IPS DF 6.9 (cell line): ENCODE data around the gene MED29.
"Not testable (repeated sequence)": the region's sequence is repeated elsewhere in the genome, so short reads cannot be mapped to it uniquely, and the experiment has no call there.

Source experiments
- DNase-seq: peaks from one replicate; pipeline ENCODE4 v3.0.0-alpha.2; 2013; ENCODE audit warnings: low read depth, low spot score
- H3K27ac ChIP-seq: one replicate; pipeline ENCODE4 v1.5.1; 2013; ENCODE audit warnings: low read length, control low read depth
- H3K27me3 ChIP-seq: 2 replicates; pipeline ENCODE4 v1.6.1; 2013; ENCODE audit warnings: mild to moderate bottlenecking, low read length; ENCODE audit not compliant: control insufficient read depth, insufficient read depth
- H3K36me3 ChIP-seq: 2 replicates; pipeline ENCODE4 v1.6.1; 2013; ENCODE audit warnings: low read length; ENCODE audit not compliant: control insufficient read depth, insufficient read depth
- H3K4me1 ChIP-seq: 2 replicates; pipeline ENCODE4 v1.6.1; 2013; ENCODE audit warnings: low read length; ENCODE audit not compliant: control insufficient read depth, insufficient read depth
- H3K4me3 ChIP-seq: 2 replicates; pipeline ENCODE4 v1.5.1; 2013; ENCODE audit warnings: mild to moderate bottlenecking, low read length
- H3K9me3 ChIP-seq: 2 replicates; pipeline ENCODE4 v1.6.1; 2013; ENCODE audit warnings: low read length, inconsistent platforms; ENCODE audit not compliant: control insufficient read depth, insufficient read depth
- WGBS: extraction: QIAGEN DNeasy Blood & Tissue Kit; methylation state at CpG from one replicate; pipeline ENCODE4 v1.1.7; 2013; ENCODE audit warnings: mixed read lengths, missing lambda C conversion rate; ENCODE audit not compliant: insufficient read length, insufficient coverage; 5-methylcytosine and 5-hydroxymethylcytosine counted together

Gene MED29

DNA sequence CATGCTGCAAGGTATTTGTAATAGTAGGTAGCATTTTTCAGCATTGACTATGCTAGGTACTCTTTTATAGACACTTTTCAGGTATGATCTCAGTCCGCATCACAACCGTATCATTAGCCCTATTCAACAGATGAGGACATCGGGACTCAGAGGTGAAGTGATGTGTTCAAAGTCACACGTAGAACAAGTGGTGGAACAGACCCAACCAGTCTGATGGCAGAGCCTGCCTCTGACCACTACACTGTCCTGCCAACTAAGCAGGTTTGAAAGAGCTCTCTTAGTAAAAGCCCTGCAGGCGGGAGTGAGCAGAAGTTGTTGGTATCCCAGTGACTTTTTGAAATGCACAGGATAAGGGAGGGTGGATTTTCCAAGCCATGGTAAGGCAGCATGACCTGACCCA lies 20.4 kb upstream of the MED29 start:
- Histone ChIP-seq H3K4me3 (no peak overlapping the region), H3K27me3 (no peaks in the 10 kb centered on the region), H3K36me3 (peaks cover 16% of the 10 kb centered on the region), H3K9me3 (no peaks in the 10 kb centered on the region), H3K4me1 (no peaks in the 10 kb centered on the region), H3K27ac (no peak overlapping the region)
- no CpG with 5 or more reads among the region's 5 CpGs for WGBS
- DNase-seq = no peak

DNA sequence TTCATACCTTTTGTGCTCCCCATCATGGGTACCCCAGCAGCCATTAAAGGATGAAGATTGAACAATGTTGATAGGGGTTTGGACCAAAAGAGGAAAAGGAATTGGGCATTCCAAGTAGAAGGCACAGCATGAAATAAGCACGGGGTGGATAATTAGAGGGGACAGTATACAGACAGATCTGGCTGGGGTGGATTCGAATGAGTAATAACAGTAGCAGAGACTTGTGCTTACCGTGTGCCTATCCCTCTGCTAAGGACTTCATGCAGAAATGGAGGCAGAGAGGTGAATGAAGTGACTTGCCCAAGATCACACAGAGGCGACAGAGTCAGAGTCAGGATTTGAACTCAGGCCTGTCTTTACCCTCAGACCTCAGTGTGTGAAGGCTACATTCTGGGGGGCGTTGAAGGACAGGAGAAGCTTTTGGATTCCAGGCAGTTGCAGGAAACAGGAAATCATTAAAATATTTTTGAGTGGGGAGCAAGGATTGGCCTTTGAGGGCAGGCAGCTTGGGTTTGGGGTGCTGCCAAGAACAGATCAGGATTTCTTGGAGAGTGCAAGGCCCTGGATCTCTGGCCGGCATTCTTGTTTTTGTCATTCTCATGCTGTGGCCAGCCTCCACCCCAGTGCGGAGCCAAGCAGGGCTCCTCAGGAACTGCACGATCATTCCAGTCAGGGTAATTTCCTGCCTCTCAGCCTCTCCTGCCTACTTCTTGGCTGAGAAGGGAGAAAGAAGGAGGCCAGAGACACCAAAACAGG lies 19.0 kb upstream of the MED29 start:
- Histone ChIP-seq H3K4me1 (no peaks in the 10 kb centered on the region), H3K36me3 (peaks cover 27% of the 10 kb centered on the region), H3K9me3 (no peaks in the 10 kb centered on the region), H3K4me3 (no peak overlapping the region), H3K27me3 (no peaks in the 10 kb centered on the region), H3K27ac (no peak overlapping the region)
- no CpG with 5 or more reads among the region's 8 CpGs for WGBS
- no peak for DNase-seq

DNA sequence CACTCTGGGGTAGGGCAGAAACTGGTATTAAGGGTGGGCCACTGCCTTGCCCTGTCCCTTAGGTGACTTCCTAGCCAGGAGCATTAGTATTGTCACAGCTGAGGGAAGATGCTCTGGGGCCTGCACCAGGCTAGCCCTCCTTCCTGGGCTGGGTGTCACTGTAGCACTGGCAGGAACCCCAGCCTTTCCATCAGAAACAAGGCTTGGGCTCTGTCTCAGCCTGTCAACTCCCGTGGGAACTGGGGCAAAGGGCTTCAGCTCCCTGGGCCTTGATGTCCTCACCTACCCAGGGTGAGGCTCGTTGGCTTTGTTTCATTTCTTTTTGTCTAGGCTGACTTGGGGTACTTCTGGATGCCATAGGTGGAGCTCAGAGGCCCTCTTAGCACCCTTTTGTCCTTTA lies 18.2 kb upstream of the MED29 start:
- no peaks in the 10 kb centered on the region for H3K9me3 ChIP-seq
- no peak overlapping the region for H3K4me3 ChIP-seq
- WGBS = no CpG with 5 or more reads among the region's 2 CpGs
- no peak overlapping the region for H3K27ac ChIP-seq
- H3K36me3 ChIP-seq = peaks cover 34% of the 10 kb centered on the region
- no peak for DNase-seq
- H3K4me1 ChIP-seq = no peaks in the 10 kb centered on the region
- H3K27me3 ChIP-seq = no peaks in the 10 kb centered on the region

DNA sequence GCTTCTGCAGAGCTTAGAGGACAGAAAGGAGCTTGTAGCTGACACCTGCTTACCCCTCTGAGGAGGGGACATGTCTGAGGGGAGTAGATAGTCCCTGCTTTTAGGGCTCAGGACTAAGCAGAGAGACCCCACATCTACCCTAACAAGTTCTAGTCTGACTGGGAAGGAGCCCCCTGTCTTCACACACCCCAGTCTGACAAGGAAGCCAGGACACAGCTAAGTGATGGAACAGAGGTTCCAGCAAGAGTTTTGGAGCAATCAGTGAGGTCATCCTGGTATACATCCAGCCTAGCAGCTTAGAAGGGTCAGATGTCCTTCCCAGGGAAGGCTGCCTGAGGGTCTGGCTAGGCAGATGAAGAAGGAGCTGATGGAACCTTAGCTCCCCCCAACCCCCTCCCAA lies 15.2 kb upstream of the MED29 start:
- DNase-seq = no peak
- Histone ChIP-seq H3K4me1 (no peaks in the 10 kb centered on the region), H3K9me3 (no peaks in the 10 kb centered on the region), H3K4me3 (no peak overlapping the region), H3K27me3 (no peaks in the 10 kb centered on the region), H3K36me3 (peaks cover 50% of the 10 kb centered on the region), H3K27ac (no peak overlapping the region)

DNA sequence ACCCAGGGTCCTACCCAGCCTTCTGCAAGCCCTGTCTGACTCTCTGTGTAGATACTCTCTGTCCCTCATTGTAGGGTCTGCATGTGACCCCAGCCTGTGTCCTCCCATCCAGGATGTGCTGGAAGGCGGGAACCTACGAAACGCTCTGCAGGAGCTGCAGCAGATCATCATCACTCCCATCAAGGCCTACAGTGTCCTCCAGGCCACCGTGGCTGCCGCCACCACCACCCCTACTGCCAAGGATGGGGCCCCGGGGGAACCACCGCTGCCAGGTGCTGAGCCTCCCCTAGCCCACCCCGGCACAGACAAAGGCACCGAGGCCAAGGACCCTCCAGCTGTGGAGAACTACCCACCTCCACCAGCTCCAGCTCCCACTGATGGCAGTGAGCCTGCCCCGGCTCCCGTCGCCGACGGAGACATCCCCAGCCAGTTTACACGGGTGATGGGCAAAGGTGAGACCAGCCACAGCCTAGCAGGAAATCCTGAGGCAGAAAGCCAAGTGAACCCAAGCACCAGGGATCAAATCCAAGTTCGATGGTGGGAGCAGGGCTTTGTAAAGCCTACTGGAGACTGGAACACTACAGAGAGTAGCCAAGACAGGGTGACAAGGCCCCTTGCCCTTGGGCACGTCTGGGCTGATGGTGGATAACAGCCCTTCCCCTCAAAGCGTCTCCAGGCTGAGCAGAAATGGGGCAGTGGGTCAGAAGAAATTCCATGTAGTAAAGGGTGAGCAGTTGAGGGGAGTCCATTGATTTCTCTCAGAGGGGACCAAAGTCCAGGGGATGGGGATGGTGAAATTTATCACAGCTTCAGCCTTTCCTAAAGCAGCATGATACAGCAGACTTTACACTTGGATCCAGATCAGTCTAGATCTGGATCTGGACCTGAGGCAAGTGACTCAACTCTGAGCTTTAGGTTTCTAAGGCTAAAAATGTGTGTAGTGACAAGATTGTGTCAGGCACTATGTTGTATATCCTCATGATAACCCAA lies 13.5 kb upstream of the MED29 start:
- no peak for DNase-seq
- Histone ChIP-seq H3K4me1 (no peaks in the 10 kb centered on the region), H3K27ac (no peak overlapping the region), H3K9me3 (no peaks in the 10 kb centered on the region), H3K27me3 (no peaks in the 10 kb centered on the region), H3K4me3 (no peak overlapping the region), H3K36me3 (peaks cover 59% of the 10 kb centered on the region)
- no CpG with 5 or more reads among the region's 18 CpGs for WGBS

DNA sequence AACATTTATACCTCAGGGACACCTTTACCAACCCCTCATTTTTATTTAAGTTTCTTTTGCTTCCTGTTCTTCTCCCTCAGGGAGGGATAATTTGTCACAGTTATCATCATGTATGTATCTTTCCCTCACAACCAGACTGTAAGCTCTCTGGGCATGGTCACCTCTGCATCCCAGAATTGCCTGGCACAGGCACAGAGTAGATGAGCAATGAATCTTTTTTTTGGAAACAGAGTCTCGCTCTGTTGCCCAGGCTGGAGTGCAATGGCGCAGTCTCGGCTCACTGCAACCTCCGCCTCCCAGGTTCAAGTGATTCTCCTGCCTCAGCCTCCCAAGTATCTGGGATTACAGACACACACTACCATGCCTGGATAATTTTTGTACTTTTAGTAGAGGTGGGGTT lies 11.8 kb upstream of the MED29 start:
- not testable (repeated sequence) for H3K9me3 ChIP-seq, H3K4me1 ChIP-seq, H3K4me3 ChIP-seq, H3K27ac ChIP-seq, DNase-seq, H3K27me3 ChIP-seq
- peaks cover 53% of the 10 kb centered on the region for H3K36me3 ChIP-seq
- no CpG with 5 or more reads among the region's 4 CpGs for WGBS

DNA sequence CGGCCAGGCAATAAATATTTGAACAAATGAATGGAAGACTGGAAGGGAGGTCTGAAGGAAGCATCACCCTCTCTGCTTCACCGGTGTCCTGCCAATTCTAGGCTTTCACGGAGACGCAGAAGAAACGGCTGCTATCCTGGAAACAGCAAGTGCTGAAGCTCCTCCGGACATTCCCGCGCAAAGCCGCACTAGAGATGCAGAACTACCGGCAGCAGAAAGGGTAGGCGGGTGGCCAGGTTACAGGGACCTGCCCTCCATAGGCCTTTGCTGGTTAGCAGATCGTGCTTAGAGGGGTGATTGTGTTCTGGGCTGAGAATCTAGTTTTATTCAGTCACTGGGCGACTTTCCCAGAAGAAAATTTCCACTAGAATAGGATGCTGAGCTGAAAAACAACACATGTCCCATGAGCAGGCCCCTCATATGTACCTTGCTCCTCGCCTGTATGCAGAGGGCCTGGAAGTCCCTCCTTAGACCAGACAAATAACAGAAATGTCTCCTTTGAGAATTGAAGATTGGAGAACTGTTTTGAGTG lies 11.2 kb upstream of the MED29 start:
- WGBS = no CpG with 5 or more reads among the region's 14 CpGs
- H3K9me3 ChIP-seq = no peaks in the 10 kb centered on the region
- DNase-seq = no peak
- no peaks in the 10 kb centered on the region for H3K4me1 ChIP-seq
- peaks cover 51% of the 10 kb centered on the region for H3K36me3 ChIP-seq
- H3K4me3 ChIP-seq = no peak overlapping the region
- H3K27me3 ChIP-seq = no peaks in the 10 kb centered on the region
- H3K27ac ChIP-seq = no peak overlapping the region

DNA sequence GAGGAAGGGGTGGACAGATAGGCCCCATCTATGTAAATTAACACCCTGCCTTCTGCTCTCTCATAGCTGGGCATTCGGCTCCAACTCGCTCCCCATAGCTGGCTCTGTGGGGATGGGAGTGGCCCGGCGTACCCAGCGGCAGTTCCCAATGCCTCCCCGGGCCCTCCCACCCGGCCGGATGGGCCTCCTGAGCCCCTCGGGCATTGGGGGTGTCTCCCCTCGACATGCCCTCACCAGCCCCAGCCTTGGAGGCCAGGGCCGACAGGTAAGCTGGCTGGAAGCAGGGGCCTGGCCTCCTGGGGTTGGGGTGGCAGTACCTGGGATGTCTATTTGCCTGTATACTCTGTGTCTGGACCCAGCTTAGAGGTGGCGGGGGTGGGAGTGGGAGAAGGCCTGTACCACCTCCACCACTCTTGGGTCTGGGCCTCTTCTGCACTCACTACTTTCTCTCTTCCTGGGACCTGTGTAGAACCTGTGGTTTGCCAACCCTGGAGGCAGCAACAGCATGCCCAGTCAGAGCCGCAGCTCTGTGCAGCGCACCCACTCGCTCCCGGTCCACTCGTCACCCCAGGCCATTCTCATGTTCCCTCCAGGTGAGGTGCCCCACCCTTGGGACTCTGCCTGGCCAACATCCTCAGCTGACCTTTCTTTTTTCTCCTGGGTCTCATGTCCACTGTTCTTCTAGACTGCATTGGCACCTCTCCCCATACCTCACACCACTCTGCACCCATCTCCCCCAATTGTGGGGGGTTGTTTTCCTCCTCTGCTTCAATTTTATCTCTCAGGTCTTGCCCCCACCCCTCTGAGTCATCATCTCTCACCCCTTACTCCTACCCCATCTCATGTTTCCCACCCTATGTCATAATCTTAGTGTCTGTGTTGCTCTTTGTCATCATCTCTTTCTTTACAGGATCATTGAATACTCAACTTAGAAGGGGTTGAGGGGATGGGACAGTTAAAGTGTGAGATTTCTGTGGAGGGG lies 10.4 kb upstream of the MED29 start:
- WGBS = no CpG with 5 or more reads among the region's 17 CpGs
- Histone ChIP-seq H3K4me3 (no peak overlapping the region), H3K4me1 (no peaks in the 10 kb centered on the region), H3K36me3 (peaks cover 50% of the 10 kb centered on the region), H3K9me3 (no peaks in the 10 kb centered on the region), H3K27me3 (no peaks in the 10 kb centered on the region), H3K27ac (no peak overlapping the region)
- no peak for DNase-seq

DNA sequence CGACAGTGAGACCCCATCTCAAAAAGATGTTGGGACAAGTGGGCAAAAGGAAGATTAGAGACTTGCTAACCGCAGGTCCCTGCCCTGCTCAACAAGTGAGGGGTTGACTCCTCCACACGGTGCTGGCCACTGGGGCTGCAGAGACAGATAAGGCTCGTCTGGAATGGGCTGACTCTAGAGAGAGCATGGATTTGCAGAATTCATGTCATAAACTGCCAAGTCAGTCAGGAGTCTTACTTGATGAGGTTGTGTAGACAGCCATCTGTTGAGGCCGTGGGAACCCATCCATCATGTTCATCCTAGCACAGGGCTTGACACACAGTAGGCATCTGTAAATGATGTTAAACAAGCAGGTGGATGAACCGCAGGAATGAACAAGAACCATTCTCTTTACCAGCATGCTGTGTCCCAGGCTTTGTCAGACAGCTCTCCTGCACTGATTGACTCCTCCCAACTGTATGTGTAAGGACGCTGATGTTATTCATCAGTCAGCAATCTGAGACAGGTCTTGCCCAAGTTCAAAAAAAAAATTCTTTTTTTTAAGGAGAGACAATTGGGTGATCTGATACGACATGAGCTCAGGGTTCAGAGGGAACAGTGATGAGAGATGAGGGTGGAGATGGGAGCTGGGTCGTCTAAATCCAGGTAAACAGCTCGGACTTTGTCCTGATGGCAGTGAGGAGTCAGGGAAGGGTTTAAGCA lies 9.1 kb upstream of the MED29 start:
- no CpG with 5 or more reads among the region's 10 CpGs for WGBS

More for the DNA sequence above, 9.1 kb upstream of the MED29 start:
- Histone ChIP-seq H3K4me3 (no peak overlapping the region), H3K4me1 (no peaks in the 10 kb centered on the region), H3K27me3 (no peaks in the 10 kb centered on the region), H3K27ac (no peak overlapping the region), H3K36me3 (peaks cover 49% of the 10 kb centered on the region), H3K9me3 (no peaks in the 10 kb centered on the region)
- DNase-seq = no peak
